GF-D8 (cell line): Measurements from ENCODE around the gene CTDSPL.
A peak's percentile ranks its signal among the peaks of the same experiment; 100 is the strongest.
"Not testable (repeated sequence)": the region's sequence is repeated elsewhere in the genome, so short reads cannot be mapped to it uniquely, and the experiment has no call there.

Experiments
- DNase-seq: peaks from one replicate; lab custom pipeline; 2025; lab: John Stamatoyannopoulos, UW

Gene CTDSPL

DNA sequence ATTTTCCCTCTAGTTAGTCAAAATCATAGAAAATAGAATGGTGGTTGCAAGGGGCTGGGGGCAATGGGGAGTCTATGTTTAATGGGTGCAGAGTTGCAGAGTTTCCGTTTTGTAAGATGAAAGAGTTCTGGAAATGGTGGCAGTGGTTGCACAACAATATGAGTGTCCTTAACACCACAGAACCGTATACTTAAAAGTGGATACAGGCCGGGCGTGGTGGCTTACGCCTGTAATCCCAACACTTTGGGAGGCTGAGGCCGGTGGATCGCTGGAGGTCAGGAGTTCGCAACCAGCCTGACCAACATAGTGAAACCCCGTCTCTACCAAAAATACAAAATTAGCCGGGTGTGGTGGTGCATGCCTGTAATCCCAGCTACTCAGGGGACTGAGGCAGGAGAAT is 126.7 kb downstream of the CTDSPL start:
- DNase-seq: not testable (repeated sequence)

DNA sequence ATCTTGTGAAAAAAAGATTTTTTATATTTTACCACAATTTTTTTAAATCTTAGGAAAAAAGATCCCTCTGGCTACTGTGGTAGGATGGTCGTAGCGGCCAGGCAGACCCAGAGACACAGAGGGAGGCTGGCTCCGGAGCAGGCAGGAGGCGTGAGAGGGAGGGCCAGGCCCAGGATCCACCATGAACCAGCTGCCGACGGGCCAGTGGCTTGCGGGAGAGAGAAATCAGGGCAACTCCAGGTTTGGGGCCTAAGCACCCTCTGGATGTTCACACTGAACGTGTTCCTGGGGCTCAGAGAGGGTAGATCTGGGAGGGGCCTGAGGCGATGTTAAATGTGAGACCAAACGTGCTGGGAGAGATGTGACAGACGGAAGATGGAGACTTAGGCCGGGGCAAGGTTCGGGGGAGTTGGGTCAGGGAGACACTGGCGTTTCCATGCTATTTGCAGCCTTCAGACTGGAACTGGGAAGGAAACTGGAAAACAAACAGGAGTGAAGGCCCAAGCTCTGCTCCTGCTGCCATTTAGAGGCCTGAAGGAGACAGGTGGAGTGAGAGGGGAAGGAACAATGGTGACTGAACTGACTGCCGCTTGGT is 127.3 kb downstream of the CTDSPL start:
- DNase-seq: no peak

DNA sequence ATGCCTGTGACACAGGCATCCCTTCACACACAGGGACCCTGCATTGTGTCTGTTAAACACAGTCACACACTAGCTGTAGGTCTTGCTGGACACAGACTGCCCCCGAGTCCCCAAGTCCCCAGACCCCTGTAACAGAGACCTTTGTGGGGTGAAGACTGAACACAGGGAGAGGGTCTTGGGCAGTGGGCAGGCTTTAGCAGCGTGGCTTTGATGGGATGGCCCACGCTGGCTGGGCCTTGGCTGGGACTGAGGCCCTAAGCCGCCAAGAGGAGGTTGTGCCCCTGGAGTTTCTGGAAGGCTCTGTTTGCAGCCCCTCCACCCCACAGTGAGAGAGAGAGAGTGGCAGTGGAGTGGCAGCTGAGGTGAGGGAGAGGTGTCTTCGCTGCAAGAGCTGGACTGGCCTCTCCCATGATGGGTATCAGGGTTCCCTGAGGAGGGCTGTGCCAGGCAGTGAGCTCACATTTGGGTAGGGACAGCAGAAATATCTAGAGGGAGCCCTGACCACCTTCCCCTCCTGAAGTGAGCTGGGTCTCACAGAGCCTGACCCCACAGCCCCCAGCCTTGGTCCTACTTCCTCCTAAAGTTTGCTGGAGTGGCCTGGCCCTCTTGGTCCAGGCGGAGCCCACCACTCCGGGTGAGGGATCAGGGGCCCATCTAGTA is 128.3 kb downstream of the CTDSPL start:
- DNase-seq: no peak

DNA sequence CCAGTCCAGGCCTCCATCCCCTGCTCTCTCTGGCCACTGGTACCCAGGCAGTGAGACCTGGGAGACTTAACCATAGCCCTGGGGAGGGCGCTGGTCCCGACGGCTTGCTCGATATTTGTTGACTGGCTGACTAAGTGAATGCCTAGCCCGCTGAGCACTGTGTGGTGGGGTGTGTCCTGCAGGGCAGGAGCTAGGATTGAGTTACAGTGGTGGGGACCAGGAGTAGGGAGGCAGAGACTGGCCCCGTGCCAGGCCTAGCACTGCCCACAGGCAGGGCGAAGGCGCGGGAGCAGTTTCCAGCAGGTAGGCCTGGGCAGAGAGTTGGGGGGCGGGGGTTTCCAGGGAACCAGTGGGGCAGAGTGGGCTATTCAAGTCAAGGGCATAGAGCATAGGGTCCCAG is 128.8 kb downstream of the CTDSPL start, which contains the start of gene VILL:
VILL (plus strand) TSS at position 260 of the 400 bp plus-strand sequence. CDS start 2,887 bp downstream, outside the sequence.
- DNase-seq: no peak

DNA sequence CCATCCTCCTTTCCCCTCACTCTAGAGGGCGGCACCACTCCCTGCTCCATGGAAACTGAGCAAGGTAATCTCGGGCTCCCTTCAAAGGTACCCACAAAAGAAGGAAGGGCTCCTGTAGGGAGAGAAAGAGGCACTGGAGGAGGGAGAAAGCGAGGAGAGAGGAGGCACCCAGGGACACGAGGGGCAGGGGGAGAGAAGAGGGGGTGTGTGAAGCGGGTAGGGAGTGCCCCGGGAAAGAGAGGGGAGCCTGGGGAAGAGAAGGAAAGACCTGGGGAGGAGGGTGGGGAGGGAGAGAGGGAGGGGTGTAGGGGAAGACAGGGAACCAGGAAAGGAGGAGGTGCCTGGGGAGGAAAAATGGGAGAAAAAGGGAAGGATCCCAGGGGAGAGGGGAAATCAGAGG is 129.4 kb downstream of the CTDSPL start:
- DNase-seq: no peak

DNA sequence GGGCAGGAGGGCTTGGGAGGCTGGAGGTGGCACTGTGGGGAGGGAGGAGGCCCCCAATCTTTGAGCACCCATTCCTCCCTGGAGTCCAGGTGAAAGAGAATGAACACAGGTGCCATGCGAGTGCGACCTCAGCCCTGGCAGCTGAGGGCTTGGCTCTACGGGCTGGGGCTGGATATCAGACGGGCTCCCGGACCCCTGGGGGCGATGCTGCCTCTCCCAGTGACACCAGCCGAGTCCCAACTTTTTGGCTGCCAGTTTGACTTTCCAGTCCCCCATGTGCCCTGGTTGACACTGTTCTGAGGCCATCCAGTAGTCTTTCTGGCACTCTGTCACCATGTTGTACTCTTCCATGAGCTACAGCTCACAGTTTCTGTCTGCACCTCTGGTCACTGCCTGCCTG is 130.1 kb downstream of the CTDSPL start:
- no peak for DNase-seq

DNA sequence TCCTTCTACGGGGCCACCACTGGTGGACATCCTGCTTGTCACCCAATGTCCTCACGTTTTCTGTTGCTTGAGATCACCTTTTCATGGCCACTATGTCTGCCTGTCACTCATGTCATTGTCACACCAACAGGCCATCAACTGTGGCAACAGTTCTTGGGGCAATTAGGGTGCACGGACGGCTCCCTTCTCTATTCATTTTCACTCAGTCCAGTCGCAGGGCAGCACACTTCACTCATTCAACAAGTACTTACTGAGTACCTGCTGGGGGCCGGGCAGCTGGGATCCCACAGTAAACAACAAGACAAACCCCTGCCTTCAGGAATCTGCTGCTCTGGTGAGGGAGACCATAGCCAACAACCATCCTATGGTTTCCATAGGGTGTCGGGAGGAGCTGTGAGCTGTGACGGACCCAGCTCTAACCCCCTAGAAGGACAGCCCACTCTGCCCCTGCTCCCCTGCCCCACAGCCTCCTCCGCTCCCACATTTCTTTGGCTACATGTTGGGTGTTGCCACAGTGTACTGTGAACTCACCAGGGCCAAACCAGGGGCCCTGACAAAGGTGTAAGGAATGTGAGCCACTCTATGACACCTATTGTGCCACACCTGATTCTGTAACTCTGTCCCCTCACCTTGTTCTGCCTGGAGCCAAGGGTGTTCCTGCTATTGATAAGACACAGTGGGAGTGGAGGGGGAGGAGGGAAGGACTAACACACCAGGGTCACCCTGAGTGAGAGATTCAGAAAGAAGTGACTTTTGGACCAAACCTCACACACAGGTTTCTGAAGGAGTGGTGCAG is 130.8 kb downstream of the CTDSPL start:
- DNase-seq: no peak

DNA sequence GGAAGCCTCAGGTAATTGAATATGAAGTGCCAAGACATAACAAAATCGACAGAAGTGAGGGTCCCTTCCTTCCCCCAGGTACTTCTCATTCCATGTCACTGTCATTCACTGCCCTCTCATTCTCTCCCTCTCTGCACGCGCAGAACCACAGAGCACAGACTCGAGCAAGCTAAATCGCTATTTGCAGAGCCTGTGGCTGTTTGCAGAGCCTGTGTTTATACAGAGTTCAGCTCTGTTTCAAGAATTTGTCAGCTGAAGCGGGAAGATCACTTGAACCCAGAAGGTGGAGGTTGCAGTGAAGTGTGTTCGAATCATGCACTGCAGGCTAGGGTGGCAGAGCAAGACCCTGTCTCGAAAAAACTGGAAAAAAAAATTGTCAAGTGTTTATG is 131.4 kb downstream of the CTDSPL start:
- no peak for DNase-seq

DNA sequence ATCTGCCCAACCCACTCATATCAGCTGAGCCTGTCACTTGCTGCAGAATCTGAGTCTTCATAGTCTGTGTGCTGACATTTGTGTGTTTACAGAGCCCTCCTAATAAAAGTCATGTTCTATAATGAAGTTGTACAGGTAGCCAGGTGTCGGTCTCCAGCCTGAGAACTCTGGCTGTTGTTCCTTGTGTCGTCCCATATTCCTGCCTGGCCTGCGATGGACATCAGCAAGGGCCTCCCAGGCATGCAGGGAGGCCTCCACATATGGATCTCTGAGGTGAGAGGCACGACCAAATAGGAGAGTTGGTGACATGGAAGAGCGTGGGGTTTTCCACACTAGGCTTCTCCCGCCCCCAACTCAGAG is 131.8 kb downstream of the CTDSPL start:
- no peak for DNase-seq

DNA sequence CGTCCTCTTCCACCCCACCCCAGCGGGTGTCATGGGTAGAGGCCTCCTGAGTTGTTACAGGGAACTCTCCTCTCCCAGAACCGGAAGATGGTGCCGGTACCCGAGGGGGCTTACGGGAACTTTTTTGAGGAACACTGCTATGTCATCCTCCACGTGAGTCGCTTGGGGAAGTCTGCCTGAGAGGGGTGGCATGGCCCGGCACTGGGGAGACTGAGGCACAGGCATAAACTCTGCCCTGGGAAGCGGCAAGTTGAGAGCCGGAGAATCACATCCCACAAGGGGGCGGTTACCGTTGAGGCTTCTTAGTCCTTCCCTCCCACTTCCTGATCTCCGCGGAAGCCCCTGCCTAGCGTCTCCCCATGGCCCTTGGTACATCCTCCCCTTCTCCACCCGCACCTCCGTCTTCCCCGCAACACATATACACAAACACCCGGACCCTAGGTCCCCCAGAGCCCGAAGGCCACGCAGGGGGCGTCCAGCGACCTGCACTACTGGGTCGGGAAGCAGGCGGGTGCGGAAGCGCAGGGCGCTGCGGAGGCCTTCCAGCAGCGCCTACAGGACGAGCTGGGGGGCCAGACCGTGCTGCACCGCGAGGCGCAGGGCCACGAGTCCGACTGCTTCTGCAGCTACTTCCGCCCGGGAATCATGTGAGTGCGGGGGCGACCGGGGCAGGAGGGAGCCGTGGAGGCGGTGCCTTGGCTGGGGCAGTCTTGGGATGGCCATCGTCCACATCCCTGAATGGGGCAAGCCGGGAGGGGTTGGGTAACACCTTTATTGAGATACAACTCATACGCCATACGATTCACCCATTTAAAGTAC is 132.3 kb downstream of the CTDSPL start:
- DNase-seq: peak; percentile 63

DNA sequence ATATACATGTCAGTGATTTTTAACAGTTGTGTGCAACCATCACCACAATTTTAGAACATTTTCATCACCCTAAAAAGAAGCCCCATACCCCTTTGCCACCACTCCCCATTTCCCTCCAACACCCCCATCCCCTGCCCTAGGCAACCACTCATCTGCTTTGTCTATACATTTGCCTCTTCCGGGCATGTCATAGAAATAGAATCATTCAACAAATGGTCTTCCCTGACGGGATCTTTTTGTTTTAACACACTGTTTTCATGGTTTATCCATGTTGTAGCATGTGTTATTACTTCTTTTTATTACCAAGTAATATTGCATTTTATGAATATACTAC is 132.9 kb downstream of the CTDSPL start:
- no peak for DNase-seq

DNA sequence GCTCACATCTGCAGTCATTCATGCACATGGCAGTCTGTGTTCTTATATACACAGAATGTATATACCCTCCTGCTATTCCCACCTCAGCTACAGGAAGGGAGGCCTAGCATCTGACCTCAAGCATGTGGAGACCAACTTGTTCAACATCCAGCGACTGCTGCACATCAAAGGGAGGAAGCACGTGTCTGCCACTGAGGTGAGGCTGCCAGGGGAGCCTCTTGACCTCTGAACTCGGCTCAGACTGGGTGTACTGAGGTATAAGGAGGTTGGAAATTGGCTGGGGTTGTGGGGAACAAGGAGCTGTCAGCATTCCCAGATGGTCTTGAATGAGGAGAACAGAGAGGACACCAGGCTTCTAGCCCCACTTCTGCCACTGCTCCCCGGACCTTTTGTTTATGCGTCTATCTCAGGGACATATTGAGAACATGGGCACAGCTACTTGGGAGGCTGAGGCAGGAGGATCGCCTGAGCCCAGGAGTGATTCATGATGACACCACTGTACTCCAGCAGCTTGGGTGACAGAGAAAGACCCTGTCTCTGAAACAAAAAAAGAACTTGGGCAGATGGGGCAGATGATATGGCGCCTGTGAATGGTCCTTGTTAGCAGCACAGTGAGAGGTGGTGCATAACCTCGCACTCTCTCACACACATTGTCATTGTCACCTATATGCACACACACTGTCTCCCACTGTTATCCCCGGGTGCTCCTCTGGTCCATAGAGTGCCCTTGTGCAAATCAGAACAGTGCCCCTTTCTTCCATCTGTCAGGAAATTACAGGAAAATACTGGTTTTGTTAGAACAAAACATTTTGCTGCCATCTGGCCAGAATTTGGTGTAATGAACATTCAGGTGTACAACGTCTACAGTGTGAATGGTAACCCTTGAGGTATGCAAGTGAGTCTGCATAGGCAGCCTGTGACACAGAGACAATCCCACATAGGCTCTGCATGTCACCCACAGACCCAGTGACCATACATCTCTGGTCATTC is 134.3 kb downstream of the CTDSPL start:
- DNase-seq: no peak

DNA sequence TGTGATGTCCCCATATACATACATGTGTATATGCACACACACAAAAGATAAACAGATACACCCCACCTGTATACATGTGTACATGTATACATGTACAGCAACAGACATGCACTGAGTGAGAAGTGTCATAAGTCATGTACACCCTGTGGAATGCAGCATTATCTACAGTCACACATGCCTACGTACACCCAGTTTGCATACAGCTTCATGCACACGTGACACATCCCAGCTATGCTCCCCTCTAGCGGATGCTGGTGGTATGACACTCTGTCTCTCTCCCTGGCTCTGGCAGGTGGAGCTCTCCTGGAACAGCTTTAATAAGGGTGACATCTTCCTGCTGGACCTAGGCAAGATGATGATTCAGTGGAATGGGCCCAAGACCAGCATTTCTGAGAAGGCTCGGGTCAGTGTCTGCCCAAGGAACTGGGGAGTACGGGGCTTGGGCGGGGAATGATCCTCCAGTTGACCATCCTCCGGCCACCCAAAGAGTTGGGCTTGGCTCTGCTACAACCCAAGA is 135.2 kb downstream of the CTDSPL start:
- peak; percentile 34 for DNase-seq

DNA sequence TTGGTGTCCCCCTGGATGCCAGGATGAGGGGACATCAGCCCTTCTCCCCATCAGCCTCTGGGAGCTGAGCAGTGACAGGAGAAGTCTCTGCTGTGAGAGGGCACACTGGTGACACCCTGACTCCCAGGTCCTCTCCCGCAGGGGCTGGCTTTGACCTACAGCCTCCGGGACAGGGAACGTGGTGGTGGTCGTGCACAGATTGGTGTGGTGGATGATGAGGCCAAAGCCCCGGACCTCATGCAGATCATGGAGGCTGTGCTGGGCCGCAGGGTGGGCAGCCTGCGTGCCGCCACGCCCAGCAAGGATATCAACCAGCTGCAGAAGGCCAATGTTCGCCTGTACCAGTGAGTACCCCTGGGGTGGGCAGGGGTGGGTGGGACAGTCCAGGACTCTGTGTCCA is 135.7 kb downstream of the CTDSPL start:
- no peak for DNase-seq

DNA sequence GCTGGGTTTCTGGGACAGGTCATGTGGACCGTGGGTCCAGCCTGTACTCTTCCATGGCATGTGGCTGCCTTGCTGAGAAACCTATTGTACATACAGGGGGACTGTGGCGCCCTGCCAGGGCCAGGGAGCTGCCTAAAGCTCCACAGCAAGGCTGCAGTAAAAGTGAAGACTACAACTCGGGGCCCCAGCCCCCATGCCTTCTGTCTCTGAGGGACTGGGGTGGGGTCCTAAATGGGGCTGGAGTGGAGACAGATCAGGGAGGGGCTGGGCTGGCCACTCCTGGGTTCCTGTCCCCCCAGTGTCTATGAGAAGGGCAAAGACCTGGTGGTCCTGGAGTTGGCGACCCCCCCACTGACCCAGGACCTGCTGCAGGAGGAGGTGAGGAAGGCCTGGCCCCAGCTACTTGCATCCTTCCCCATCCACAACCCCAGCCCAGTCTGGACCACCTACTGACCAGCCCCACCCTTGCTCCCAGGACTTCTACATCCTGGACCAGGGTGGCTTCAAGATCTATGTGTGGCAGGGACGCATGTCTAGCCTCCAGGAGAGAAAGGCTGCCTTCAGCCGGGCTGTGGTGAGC is 136.2 kb downstream of the CTDSPL start:
- DNase-seq: no peak

DNA sequence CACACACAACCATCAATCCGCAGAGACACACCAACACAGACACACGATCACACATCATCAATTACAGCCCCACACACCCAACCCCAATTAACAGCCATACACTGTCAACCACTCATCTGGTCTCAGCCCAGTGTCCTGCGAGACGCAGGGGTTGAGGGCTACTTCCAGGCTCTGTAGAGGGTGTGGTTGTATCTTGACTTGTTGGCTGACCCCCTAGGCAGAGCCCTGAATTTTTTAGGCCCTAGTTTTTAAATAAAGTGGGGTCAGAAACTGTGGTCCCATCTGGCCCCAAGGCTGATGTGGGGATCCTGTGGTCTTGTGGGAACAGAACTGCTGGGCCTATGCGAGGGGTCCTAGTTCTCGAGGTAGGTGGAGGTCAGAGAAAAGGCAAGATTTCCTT is 138.2 kb downstream of the CTDSPL start:
- DNase-seq: no peak

DNA sequence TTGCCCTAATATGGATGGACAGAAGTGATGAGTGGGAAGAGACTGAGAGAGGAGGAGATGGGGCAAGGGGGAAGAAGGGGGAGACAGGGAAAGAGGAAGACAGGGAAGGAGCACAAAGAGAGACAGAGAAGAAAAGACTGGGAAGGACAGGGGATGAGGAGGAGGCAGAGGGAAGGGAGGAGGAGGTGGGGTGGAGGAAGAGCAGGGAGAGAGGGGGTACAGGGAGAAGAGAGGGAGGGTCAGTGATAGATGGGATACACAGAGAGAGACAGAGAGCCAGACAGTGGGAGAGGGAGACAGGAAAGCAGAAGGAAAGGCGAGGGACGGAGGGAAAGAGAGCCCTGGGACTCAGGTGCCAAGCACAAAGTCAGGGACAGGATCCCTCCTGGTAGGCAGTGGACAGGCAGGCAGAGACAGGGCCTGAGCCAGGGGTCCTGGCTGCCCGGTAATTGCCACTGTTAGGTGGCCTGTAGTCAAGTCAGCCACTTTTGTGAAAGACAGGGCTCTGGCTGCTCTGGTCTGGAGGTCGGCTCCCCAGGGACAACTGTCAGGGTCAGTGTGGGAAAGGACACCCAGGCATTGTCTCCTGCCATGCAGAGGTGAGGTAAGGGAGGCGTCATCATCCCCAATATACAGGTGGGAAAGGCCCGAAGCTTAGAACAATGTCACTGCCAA is 138.7 kb downstream of the CTDSPL start:
- DNase-seq: no peak

DNA sequence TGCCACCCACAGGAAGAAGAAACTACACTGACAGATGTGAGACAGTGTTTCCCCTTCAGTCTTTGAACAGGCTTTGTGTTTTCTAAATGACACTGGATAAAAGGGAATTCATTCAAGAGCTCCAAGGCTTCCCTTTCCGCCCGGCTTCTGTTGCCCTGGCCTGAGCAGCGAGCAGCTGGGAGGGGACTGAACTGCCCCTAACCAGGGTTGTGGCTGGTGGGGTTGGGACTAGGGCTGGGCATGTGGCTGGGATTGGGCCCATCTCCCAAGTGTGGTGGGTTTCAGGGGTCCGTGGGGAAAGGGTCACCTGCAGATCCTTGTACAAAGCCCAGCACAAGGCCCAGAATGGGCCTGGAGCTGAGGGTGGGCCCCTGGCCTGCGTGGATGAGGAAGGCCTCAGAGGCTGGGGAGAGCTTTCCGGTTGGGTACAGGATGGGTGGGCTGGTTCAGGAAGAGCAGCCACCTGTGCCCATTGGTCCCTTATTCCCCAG is 139.3 kb downstream of the CTDSPL start:
- no peak for DNase-seq

DNA sequence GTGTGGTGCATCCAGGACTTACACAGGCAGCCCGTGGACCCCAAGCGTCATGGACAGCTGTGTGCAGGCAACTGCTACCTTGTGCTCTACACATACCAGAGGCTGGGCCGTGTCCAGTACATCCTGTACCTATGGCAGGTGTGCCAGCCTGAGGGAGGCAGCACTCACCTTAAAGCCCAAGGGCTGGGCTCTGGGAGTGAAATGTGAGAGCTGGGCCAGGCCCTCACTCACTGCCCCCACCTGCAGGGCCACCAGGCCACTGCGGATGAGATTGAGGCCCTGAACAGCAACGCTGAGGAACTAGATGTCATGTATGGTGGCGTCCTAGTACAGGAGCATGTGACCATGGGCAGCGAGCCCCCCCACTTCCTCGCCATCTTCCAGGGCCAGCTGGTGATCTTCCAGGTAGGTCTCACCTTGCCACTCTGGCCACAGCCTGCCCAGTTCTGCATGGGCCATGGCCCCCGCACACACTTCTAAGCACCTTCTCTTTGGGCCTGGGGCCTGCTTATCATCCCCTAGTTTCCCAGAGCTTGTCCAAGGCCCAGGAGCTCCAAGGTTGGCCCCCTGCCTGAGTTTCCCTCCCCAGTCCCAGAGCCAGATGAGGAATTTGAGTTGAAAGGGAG is 139.9 kb downstream of the CTDSPL start:
- no peak for DNase-seq
